Fibroblast of lung (primary cell): Measurements from ENCODE around the gene DOCK4. TPM values are rescaled to one million over a fixed set of nuclear protein-coding genes. Genes with fewer than 3 reads are reported as not detected.

ENCODE experiments used
- DNase-seq, 2 donors: peaks; one replicate each; pipeline versions ENCODE4 v3.0.0 to v3.0.0-alpha.2; 2010; ENCODE audit warnings: low read depth in 2 of 2
- H2AFZ ChIP-seq: 2 replicates; pipeline ENCODE4 v1.5.1; 2012; ENCODE audit warnings: low read length, control low read depth, inconsistent platforms
- H3K27ac ChIP-seq: 2 replicates; pipeline ENCODE4 v1.5.1; 2011; ENCODE audit warnings: low read length, control low read depth; ENCODE audit not compliant: insufficient read depth
- H3K27me3 ChIP-seq: 2 replicates; pipeline ENCODE4 v1.5.1; 2011; ENCODE audit warnings: mild to moderate bottlenecking, low read length; ENCODE audit not compliant: control insufficient read depth, insufficient read depth
- H3K36me3 ChIP-seq: 2 replicates; pipeline ENCODE4 v1.5.1; 2011; ENCODE audit warnings: low read length; ENCODE audit not compliant: control insufficient read depth, insufficient read depth
- H3K4me1 ChIP-seq: 2 replicates; pipeline ENCODE4 v1.5.1; 2011; ENCODE audit warnings: low read length; ENCODE audit not compliant: control insufficient read depth, insufficient read depth; ENCODE audit errors: extremely low read depth
- H3K4me2 ChIP-seq: 2 replicates; pipeline ENCODE4 v1.5.1; 2011; ENCODE audit warnings: low read length, control low read depth; ENCODE audit not compliant: insufficient read depth; ENCODE audit errors: extremely low read depth
- H3K4me3 ChIP-seq, 4 experiments: fragments of 200-600 bp in 1 of 4; sonication (generic) in 1 of 4; replicated peaks in 1 of 4; 2 replicates each; pipeline ENCODE4 v1.5.1; 2011 to 2016; ENCODE audit warnings: low read length in 4 of 4, low read depth in 3 of 4, mild to moderate bottlenecking in 3 of 4, control low read depth in 2 of 4, inconsistent platforms in 1 of 4, mixed read lengths in 1 of 4; ENCODE audit not compliant: insufficient read depth in 1 of 4; ENCODE audit errors: control extremely low read depth in 1 of 4
- H3K79me2 ChIP-seq: 2 replicates; pipeline ENCODE4 v1.5.1; 2012; ENCODE audit warnings: mild to moderate bottlenecking, low read length, inconsistent platforms; ENCODE audit not compliant: control insufficient read depth, insufficient read depth
- H3K9ac ChIP-seq: 2 replicates; pipeline ENCODE4 v1.5.1; 2011; ENCODE audit warnings: mild to moderate bottlenecking, low read length, control low read depth; ENCODE audit not compliant: insufficient read depth
- H3K9me3 ChIP-seq: 2 replicates; pipeline ENCODE4 v1.5.1; 2012; ENCODE audit warnings: low read depth, low read length; ENCODE audit not compliant: control insufficient read depth, insufficient read depth
- H4K20me1 ChIP-seq: 2 replicates; pipeline ENCODE4 v1.5.1; 2011; ENCODE audit warnings: low read length; ENCODE audit not compliant: control insufficient read depth, insufficient read depth; ENCODE audit errors: extremely low read depth
- EZH2 ChIP-seq: IDR thresholded peaks from 2 replicates; pipeline ENCODE4 v1.5.1; 2012; ENCODE audit warnings: low read length, control low read depth, mild to moderate bottlenecking; ENCODE audit errors: missing control alignments
- polyA plus RNA-seq, 2 donors: library from polyadenylated mRNA; depleted of rRNA in 1 of 2; stranded (reverse) in 1 of 2; unstranded in 1 of 2; fragments of >200 nt; gene quantifications; 2 replicates each; pipeline ENCODE4 v1.2.1, GENCODE V29; 2011 to 2012; ENCODE audit warnings: missing spikeins in 1 of 2
- total RNA-seq: library from RNA; depleted of rRNA; stranded (reverse); fragments of >200 nt; gene quantifications from 2 replicates; pipeline ENCODE4 v1.2.1, GENCODE V29; 2014
- TF ChIP-seq, protein P1 (sequence below), 2 donors: IDR thresholded peaks in 1 of 2; conservative IDR thresholded peaks in 1 of 2; 1 replicate in 1 of 2; 2 replicates in 1 of 2; pipeline ENCODE4 v1.5.1; 2011 to 2012; ENCODE audit warnings: low read length in 2 of 2, control low read depth in 1 of 2, inconsistent platforms in 1 of 2, low read depth in 1 of 2, mild to moderate bottlenecking in 1 of 2

The DOCK4 gene
- total and polyA plus RNA-seq, 2 donors (not counting 1 experiment from before 2014, with no cell fraction given) = 20.8 to 39.3 TPM

DNA sequence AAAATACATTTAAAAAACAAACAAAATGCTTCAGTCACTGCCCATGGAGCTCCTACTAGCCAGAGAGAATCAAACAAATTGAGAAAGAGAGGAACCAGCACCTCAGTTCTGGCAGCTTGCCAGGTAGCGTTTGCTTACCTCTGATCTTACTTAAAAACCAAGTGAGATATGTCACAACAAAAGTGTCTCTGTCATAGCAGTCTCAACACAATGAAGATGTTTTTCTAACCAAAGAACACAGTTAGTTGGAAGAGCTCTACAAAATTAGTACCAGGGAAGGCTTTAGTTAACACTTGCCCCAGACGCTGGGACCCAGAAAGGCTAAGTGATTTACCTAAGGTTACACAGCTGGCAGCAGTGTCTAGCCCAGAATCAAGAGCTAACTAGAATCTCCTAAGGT is 3.4 kb downstream of the DOCK4 start:
- H3K4me3 ChIP-seq = peak overlapping the region in 2 of 4 experiments; percentile 83 to 100
- no peaks in the 10 kb centered on the region for H3K4me1 ChIP-seq
- no peaks in the 10 kb centered on the region for H3K27me3 ChIP-seq
- H3K4me2 ChIP-seq = peak overlapping the region; percentile 19
- H3K9ac ChIP-seq = no peak overlapping the region
- DNase-seq = no peak
- H3K9me3 ChIP-seq = no peaks in the 10 kb centered on the region
- H4K20me1 ChIP-seq = no peaks in the 10 kb centered on the region
- H3K27ac ChIP-seq = no peak overlapping the region
- H3K79me2 ChIP-seq = peaks cover 76% of the 10 kb centered on the region
- H2AFZ ChIP-seq = no peak overlapping the region
- H3K36me3 ChIP-seq = no peaks in the 10 kb centered on the region
- TF ChIP-seq, protein P1, sequence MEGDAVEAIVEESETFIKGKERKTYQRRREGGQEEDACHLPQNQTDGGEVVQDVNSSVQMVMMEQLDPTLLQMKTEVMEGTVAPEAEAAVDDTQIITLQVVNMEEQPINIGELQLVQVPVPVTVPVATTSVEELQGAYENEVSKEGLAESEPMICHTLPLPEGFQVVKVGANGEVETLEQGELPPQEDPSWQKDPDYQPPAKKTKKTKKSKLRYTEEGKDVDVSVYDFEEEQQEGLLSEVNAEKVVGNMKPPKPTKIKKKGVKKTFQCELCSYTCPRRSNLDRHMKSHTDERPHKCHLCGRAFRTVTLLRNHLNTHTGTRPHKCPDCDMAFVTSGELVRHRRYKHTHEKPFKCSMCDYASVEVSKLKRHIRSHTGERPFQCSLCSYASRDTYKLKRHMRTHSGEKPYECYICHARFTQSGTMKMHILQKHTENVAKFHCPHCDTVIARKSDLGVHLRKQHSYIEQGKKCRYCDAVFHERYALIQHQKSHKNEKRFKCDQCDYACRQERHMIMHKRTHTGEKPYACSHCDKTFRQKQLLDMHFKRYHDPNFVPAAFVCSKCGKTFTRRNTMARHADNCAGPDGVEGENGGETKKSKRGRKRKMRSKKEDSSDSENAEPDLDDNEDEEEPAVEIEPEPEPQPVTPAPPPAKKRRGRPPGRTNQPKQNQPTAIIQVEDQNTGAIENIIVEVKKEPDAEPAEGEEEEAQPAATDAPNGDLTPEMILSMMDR (conservative IDR thresholded peaks at IDR 0.05 in 1 of 2, IDR thresholded peaks at IDR 0.05 in 1 of 2; ENCODE audit: low read depth in 1 of 2, low read length in 2 of 2) = no peak
- TF ChIP-seq EZH2 = no peak

DNA sequence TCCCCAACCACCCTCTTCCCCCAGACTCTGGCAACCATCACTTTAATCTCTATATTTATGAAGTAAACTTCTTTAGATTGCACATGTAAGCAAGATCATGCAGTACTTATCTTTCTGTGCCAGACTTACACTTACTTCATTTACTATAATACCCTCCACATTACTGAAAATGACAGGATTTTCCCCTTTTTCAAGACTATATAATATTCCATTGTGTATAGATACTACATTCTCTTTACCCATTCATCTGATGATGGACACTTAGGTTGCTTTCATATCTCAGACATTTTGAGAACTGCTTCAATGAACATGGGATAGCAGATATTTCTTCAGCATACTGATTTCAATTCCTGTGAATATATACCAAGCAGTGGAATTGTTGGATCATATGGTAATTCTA is 4.4 kb downstream of the DOCK4 start:
- Histone ChIP-seq H3K4me1 (no peaks in the 10 kb centered on the region), H3K4me3 (no peak overlapping the region), H3K79me2 (peaks cover 68% of the 10 kb centered on the region), H3K9ac (no peak overlapping the region), H3K36me3 (no peaks in the 10 kb centered on the region), H3K27ac (no peak overlapping the region), H3K27me3 (no peaks in the 10 kb centered on the region), H3K9me3 (no peaks in the 10 kb centered on the region), H4K20me1 (no peaks in the 10 kb centered on the region), H3K4me2 (no peak overlapping the region), H2AFZ (no peak overlapping the region)
- TF ChIP-seq, protein P1 (conservative IDR thresholded peaks at IDR 0.05 in 1 of 2, IDR thresholded peaks at IDR 0.05 in 1 of 2; ENCODE audit: low read depth in 1 of 2, low read length in 2 of 2) = no peak
- TF ChIP-seq EZH2 = no peak
- DNase-seq = no peak

DNA sequence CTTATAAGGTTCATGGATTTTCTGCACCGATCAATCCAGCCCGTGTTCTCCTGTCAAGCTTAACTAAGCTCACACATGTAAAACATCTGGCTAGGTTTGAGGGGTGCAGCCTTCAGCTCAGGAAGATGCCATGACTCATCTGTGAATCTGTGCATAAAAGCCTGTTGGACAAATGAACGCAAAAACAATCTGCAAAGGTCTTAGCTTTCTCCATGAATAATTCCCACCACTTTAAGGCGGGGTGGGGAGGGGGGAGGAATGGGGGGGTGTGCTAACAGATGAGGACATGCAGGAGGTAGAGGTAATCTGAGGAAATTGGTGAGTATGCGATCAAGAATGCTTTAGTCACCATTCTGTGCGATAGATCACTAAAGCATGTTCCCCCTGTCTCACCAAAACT is 4.8 kb downstream of the DOCK4 start:
- no peak overlapping the region for H3K4me2 ChIP-seq
- H3K9me3 ChIP-seq = no peaks in the 10 kb centered on the region
- no peaks in the 10 kb centered on the region for H3K4me1 ChIP-seq
- H3K4me3 ChIP-seq = no peak overlapping the region
- DNase-seq = peak; percentile 79 to 87
- H3K27me3 ChIP-seq = no peaks in the 10 kb centered on the region
- no peak for TF ChIP-seq EZH2
- TF ChIP-seq, protein P1 (conservative IDR thresholded peaks at IDR 0.05 in 1 of 2, IDR thresholded peaks at IDR 0.05 in 1 of 2; ENCODE audit: low read depth in 1 of 2, low read length in 2 of 2) = no peak
- no peaks in the 10 kb centered on the region for H3K36me3 ChIP-seq
- H3K27ac ChIP-seq = peak overlapping the region; percentile 5
- no peak overlapping the region for H2AFZ ChIP-seq
- no peak overlapping the region for H3K9ac ChIP-seq
- no peaks in the 10 kb centered on the region for H4K20me1 ChIP-seq
- H3K79me2 ChIP-seq = peaks cover 68% of the 10 kb centered on the region
